Measurements from ENCODE around the gene CEACAM18.
"Not testable (repeated sequence)": the region's sequence is repeated elsewhere in the genome, so short reads cannot be mapped to it uniquely, and the experiment has no call there.

CEACAM18 gene

DNA sequence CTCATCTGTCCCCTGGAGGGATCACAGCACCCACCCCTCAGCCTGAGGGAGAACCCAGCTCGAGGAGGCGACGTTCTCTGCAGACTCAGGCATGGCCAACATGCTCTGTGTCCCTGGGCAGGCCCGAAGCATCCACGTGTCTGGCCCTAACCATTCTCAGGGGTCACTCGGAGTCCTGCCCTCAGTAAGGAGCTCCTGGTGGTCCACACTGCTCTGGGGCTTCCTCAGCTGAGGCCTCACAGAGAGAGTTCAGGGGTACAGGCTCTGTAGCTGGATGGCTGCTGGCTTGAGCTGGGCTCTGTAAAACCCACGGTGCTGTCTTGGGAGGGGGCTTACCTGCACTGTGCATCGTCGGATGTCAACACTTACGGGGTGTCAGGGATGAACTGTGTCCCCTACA is 15.7 kb upstream of the CEACAM18 start:
- TF ChIP-seq CTCF (IDR thresholded peaks at IDR 0.05; ENCODE audit: extremely low read depth, missing control alignments), result no peak

GRCh38 chr19:51463976-51464581 is 14.3 kb upstream of the CEACAM18 start:
- DNase-seq (ENCODE audit: low spot score), result not testable (repeated sequence)

More for the DNA sequence above, 15.7 kb upstream of the CEACAM18 start:
- DNase-seq (ENCODE audit: low spot score), result no peak

- DNase-seq (ENCODE audit: low spot score), result no peak
- no peak for TF ChIP-seq CTCF (IDR thresholded peaks at IDR 0.05; ENCODE audit: extremely low read depth, missing control alignments)
Measured at GRCh38 chr19:51466723-51467122, 11.6 kb upstream of the CEACAM18 start.

DNA sequence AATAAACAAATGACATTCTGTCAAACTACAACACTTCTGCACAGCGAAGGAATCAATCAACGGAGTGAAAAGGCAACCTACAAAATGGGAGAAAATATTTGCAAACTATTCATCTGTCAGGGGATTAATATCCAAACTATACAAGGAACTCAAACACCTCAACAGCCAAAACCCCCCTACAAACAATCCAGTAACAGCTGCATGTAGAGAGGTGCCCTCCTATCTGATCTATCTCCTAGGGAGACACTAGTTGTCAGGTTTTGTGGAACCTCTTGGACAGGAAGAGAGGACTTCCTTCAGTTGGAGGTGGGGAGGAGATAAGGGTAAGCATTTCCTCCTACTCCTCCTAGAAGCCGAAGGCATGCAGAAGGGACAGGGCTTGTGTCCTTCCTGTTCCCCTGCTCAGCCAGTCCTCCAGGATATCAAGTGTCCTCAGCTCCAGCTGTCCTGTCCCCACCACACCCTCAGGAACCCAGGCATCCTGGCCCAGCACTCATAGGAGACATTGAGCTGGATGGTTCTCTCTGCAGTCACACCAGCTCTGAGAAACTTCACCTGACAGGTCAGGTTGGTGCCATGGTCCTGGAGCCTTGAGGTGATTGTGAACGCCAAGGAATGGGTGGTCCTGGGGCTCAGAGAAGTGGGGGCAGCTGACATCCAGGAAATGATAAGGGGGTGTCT is 10.3 kb upstream of the CEACAM18 start:
- DNase-seq (ENCODE audit: low spot score), result no peak
- TF ChIP-seq CTCF (IDR thresholded peaks at IDR 0.05; ENCODE audit: extremely low read depth, missing control alignments), result no peak

DNA sequence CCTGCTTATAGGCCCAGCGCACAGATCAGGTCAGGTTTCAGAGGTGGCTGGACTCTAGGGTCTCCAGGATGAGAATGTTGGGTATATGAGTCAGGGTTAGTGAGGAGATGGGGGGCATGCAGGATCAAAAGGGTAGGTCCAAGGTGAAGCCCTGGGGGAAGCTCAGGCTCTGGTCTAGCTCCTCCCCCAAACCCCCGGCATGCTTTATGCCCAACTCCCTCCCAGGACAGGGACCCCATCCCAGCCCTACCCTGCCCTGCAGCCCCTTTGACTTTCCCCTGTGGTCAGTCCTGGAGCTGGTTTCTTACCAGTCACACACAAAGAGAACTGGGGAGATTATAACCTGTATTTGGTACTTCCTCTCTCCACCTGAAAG is 9.8 kb upstream of the CEACAM18 start:
- TF ChIP-seq CTCF (IDR thresholded peaks at IDR 0.05; ENCODE audit: extremely low read depth, missing control alignments), result no peak
- DNase-seq (ENCODE audit: low spot score), result no peak

GRCh38 chr19:51469162-51469561 is 9.2 kb upstream of the CEACAM18 start:
- no peak for DNase-seq (ENCODE audit: low spot score)
- TF ChIP-seq CTCF (IDR thresholded peaks at IDR 0.05; ENCODE audit: extremely low read depth, missing control alignments), result no peak

DNA sequence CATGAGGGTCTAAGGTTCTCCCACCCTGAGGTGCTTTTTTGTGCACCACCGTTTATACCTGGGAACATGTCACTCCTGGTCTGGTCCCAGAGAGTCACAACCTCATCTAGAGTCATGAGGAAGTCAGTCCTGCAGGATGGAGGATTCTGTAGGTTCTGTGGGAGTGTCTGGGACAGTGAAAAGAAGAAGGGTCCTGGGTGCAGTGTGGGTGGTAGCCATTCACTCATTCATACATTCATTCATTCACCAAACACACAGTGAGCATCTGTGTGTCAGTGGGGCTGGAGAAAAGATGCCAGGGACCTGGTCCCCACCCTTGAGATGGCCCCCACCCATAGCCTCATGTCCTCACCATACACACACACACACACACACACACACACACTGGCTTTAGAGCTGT is 8.7 kb upstream of the CEACAM18 start:
- DNase-seq (ENCODE audit: low spot score), result no peak
- TF ChIP-seq CTCF (IDR thresholded peaks at IDR 0.05; ENCODE audit: extremely low read depth, missing control alignments), result no peak

- TF ChIP-seq CTCF (IDR thresholded peaks at IDR 0.05; ENCODE audit: extremely low read depth, missing control alignments), result no peak
- no peak for DNase-seq (ENCODE audit: low spot score)
Measured at GRCh38 chr19:51470966-51471365, 7.4 kb upstream of the CEACAM18 start.

Data from GM20000 (cell line).